AG09309 (cell line): ENCODE measurements around the gene PLPP4.

Experiments used
- DNase-seq: peaks from one replicate; pipeline ENCODE4 v3.0.0-alpha.2; 2010; ENCODE audit warnings: low read depth
- H3K4me3 ChIP-seq: 2 replicates; pipeline ENCODE4 v1.5.1; 2011; ENCODE audit warnings: mild to moderate bottlenecking, low read depth, low read length, moderate library complexity; ENCODE audit not compliant: control insufficient read depth
- TF ChIP-seq, protein P1 (sequence below): IDR thresholded peaks from 2 replicates; pipeline ENCODE4 v1.5.1; 2011; ENCODE audit warnings: mild to moderate bottlenecking, low read depth, low read length, inconsistent platforms; ENCODE audit not compliant: insufficient read depth, control insufficient read depth; ENCODE audit errors: missing control alignments

Gene PLPP4

DNA sequence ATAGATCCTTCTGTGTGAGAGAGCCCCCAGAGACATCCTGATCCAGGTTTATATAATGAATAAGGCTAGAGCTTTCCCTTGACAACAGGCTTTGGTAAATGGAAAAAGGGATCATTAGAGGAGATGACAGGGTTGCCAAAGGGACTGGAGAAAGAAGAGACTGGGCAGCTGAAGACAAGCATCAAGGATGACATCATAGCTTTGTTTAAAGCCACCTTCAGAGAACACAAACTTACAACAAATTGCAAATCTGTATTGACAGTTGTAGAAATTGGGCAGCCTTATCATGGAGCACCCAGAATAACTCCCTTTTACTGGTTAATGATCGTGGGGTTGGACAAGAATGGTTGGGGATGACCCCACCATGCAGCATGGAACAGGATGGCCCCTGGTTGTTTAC is 3.7 kb upstream of the PLPP4 start:
- no peak overlapping the region for H3K4me3 ChIP-seq
- TF ChIP-seq, protein P1, sequence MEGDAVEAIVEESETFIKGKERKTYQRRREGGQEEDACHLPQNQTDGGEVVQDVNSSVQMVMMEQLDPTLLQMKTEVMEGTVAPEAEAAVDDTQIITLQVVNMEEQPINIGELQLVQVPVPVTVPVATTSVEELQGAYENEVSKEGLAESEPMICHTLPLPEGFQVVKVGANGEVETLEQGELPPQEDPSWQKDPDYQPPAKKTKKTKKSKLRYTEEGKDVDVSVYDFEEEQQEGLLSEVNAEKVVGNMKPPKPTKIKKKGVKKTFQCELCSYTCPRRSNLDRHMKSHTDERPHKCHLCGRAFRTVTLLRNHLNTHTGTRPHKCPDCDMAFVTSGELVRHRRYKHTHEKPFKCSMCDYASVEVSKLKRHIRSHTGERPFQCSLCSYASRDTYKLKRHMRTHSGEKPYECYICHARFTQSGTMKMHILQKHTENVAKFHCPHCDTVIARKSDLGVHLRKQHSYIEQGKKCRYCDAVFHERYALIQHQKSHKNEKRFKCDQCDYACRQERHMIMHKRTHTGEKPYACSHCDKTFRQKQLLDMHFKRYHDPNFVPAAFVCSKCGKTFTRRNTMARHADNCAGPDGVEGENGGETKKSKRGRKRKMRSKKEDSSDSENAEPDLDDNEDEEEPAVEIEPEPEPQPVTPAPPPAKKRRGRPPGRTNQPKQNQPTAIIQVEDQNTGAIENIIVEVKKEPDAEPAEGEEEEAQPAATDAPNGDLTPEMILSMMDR: no peak
- DNase-seq: no peak

- no peak overlapping the region for H3K4me3 ChIP-seq
- no peak for DNase-seq
- TF ChIP-seq, protein P1: no peak
Measured at GRCh38 chr10:120453886-120454285, 3.1 kb upstream of the PLPP4 start.

- TF ChIP-seq, protein P1: no peak
- H3K4me3 ChIP-seq: no peak overlapping the region
- DNase-seq: no peak
Measured at GRCh38 chr10:120455004-120455403, 2.0 kb upstream of the PLPP4 start.

DNA sequence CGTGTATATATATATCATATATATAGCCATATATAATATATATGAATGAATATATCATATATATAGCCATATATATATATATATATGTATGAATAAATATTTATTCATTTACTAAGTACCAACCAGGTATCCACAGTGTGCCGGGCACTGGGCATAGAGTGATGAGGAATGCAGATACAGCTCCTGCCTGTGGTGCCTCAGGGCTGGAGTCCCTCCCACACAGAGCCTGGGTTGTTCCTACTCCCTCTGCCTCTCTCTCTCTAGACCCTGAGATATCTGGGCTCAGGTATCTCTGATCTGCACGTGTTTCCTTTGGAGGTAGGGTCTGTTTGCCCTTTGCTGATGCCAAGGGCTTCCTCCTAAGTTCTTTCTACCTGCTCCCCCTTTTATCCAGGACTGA is 1.4 kb upstream of the PLPP4 start:
- no peak overlapping the region for H3K4me3 ChIP-seq
- TF ChIP-seq, protein P1: no peak
- DNase-seq: no peak

DNA sequence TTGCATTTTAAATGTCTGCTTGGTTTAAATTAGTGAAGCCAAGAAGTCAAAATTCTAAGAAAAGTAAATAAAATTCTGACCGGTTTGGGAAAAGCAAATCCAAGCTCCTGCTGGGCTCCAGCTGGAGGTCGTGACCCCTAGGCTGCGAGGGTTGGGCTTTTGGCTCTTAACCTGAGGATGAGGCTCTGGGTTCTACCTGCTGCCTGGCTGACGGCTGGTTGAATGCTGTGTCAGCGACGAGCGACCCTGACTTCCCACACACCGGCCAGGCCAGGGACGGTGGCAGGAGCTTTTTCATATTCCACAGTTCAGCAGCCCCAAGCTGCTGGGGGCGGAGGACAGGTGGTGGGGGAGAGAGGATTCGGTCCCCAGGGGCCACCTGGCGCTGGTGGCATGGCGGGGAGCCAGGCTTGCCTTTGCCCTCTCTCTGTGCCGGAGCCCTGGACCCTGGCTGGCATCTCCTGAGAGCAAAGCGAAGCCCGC is 843 bp upstream of the PLPP4 start:
- H3K4me3 ChIP-seq: peak overlapping the region; percentile 62
- TF ChIP-seq, protein P1: no peak
- DNase-seq: no peak

GRCh38 chr10:120457431-120458172 is 575 bp downstream of the PLPP4 start:
- no peak for DNase-seq
- peak overlapping the region; percentile 62 for H3K4me3 ChIP-seq
- TF ChIP-seq, protein P1: no peak
